Activated effector memory CD4-positive, alpha-beta T cell treated with Interleukin-2 at 50 U/mL for 16 hours (primary cell): ENCODE results near the gene DZIP3.
"Not testable (repeated sequence)": the region's sequence is repeated elsewhere in the genome, so short reads cannot be mapped to it uniquely, and the experiment has no call there.

ENCODE experiments used
- DNase-seq: peaks from one replicate; pipeline ENCODE4 v3.0.0-alpha.2; 2020

The DZIP3 gene

GRCh38 chr3:108602249-108602934, 12.9 kb downstream of the DZIP3 start:
- DNase-seq = no peak

DNA sequence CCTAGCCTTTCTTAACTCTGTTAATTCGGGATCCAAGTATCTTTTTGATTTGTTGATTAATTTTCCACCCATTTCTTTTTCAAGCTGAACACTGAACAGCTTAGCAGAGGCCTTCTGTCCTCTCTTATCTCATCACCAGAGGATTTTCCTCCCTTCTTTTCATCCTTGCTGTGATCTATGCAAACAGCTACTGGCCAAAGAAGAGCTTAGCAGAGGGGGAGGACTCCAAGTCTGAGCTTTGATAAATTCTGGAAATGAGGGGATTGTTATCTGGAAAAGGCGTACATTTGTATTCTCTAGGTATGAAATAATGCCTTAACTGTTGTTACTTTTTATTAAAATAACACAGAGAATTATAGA, 13.4 kb downstream of the DZIP3 start:
- DNase-seq = no peak

- DNase-seq = no peak
These were observed 14.2 kb downstream of the DZIP3 start for GRCh38 chr3:108603691-108604090.

DNA sequence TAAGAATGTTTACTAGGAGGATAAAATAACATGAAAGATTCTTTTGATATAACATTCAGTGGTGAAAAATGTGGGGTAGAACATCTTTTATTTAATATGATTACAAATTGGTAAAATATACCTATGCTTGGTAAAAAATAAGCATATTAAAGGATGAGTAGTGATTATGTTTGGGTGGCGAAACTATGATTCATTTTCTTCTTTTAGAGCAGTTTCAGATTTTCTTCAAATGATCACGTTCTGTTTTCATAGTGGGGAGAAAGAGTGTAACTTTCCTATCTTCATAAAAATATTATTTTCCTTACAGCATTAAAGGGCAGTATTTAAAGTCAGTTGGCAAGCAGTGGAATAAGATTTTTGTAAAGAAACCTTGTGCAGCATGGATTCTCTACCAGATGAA, 15.5 kb downstream of the DZIP3 start:
- DNase-seq = no peak

- DNase-seq = no peak
These were observed 16.0 kb downstream of the DZIP3 start for GRCh38 chr3:108605491-108605890.

DNA sequence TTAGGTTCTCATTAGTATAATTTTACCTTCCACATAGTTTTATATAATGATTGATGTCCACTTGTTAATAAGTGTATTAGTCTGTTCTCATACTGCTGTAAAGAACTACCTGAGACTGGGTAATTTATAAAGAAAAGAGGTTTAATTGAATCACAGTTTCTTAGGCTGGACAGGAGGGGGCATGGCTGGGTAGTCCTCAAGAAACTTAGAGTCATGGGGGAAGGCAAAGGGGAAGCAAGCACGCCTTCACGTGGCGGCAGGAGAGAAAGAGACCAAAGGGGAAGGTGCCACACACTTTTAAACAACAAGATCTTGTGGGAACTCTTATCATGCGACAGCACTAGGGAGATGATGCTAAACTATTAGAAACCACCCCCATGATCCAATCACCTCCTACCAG, 19.2 kb downstream of the DZIP3 start:
- no peak for DNase-seq

GRCh38 chr3:108610651-108611050, 21.1 kb downstream of the DZIP3 start:
- no peak for DNase-seq

DNA sequence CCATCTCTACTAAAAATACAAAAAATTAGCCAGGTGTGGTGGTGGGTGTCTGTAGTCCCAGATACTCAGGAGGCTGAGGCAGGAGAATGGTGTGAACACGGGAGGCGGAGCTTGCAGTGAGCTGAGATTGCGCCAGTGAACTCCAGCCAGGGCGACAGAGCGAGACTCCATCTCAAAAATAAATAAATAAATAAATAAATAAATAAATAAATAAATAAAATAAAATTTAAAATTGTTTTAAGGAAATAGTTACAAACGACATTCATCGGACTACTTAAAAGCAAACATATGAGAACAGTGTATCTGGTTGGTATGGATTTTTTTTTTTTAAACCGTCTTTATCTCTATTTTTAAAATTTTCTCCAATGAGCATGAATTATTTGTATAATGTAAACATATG, 26.6 kb downstream of the DZIP3 start:
- DNase-seq = not testable (repeated sequence)

DNA sequence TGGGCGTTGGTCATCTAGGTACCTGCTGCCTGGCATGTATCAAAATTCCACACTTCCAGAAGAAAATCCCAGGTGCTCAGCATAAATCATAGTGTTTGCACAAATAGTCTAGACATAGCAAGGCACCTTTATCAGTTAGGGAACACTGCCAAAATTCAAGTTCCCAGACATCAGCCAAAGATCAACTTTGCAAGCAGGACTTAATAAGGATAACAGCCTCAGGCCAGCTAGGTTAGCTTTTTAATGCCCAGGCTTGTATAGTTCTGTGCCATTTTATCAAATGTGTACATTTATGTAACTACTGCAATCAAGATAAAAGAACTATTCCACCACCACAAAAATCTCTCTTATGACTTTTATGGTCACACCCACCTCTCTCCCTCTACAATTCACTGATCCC, 30.7 kb downstream of the DZIP3 start:
- DNase-seq = no peak

- DNase-seq = no peak
These were observed 34.0 kb downstream of the DZIP3 start for GRCh38 chr3:108623504-108623903.

DNA sequence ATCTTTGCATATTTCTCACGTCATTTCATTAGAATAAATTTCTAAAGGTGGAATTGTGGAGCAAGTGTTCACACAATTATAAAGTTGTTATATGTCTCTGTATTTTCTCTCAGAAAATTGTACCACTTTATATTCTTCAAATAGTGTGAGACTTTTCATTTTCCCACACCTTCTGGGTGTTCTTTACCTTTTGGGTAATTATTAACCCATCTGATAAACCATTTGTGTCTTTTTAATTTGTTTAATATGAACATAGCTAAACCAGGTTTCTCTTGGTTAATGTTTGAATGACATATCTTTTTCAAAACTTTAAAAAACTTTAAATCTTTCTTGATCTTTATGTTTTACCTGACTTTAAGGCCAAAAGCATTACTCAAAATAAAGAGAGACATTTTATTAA, 40.5 kb downstream of the DZIP3 start:
- no peak for DNase-seq

DNA sequence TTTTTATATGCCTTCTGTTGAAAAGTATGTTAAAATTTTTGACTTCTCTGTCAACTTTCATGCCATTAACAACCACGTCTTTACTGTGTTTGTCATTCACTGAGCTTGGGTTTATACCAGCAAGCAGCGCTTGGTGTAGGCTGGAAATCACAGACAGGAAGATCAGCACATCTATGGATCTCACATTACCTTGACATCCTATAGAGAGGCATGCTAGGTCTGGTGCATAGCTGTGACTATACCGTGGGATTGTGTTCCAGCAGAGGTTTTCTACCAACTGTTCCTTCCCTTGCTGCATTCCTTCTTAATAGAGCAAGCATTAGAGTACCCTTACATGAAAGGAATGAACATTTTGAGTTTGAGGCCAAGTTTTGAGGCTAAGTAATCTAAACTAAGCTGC, 53.0 kb downstream of the DZIP3 start:
- DNase-seq = no peak

DNA sequence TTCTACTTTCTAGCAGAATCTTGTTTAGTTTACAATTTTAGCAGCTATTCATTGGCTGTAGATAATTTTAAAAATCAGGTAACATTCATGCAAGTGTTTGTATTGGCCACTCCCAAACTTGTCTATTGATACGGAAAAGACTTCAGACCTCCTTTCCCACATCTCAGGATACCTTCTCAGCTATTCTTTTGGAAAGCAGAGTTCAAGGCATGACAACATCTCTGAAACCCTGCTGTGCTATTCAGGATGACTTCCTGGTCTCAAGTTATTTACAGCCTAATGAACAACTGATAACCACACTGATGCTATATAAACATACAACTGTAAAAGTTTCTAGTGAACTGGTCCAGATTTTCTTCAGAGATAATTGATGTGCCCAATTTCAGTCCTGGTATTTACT, 55.8 kb downstream of the DZIP3 start:
- DNase-seq = no peak

DNA sequence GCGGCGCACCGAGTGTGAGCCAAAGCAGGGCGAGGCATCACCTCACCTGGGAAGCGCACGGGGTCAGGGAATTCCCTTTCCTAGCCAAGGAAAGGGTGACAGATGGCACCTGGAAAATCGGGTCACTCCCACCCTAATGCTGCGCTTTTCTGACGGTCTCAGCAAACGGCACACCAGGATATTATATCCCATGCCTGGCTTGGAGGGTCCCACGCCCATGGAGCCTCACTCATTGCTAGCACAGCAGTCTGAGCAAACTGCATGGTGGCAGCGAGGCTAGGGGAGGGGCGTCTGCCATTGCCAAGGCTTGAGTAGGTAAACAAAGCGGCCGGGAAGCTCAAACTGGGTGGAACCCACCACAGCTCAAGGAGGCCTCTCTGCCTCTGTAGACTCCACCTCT, 66.1 kb downstream of the DZIP3 start:
- not testable (repeated sequence) for DNase-seq

GRCh38 chr3:108661699-108662098, 72.2 kb downstream of the DZIP3 start:
- no peak for DNase-seq

- no peak for DNase-seq
These were observed 72.7 kb downstream of the DZIP3 start for GRCh38 chr3:108662142-108662738.

DNA sequence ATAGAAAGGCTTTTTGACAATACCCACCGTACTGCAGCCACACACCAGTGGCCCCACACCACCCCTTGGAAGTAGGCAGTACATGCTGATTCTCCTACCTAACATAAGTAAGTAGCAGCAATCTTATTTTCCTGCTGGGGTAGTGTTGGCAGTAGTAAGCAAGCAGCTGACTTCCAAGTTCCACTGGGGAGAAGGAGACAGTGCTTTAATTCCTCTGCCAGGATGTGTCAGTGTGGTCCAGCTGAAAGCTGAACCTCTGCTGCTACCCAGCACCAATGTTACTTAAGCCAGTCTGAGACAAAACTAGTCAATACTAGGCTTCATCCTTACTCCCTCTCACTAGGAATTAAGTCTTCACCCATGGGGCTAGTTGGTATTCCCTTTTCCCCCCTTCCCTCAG, 74.7 kb downstream of the DZIP3 start:
- DNase-seq = no peak

GRCh38 chr3:108667312-108667711, 77.8 kb downstream of the DZIP3 start:
- no peak for DNase-seq

DNA sequence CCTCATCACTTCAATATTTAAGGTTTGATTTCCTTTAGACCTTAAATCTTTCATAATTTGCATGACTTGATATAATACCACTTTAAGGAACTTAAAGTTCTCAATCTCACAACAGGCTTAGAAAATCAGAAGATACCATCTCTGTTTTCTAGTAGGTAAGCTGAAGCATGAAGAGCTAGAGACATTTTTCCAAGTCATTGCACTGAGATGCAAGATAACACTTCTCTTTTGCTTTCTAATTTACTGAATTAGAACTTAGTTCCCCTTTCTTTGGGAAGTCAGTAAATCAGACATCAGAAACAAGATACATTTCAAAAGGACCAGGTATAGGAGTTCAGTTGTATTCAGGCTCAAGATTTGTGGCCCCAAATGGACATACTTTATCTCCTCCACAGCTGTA, 79.7 kb downstream of the DZIP3 start:
- no peak for DNase-seq

DNA sequence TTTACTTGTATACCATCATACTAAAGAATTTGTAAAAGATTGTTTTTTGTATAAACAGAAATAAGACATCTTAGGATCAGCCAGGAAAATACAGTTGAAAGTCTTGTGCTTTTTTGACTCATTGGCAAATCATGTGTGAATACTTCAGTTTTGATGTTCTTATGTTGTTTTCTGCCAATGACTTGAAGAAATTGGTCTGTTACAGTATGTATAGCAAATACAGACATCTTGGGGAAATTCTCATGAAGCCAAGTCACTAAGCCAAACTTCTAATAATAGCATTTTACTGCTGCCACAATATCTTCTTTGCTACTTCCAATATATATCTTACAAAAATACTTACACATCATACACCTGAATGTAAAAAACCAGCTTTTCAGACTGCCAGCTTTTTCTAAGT, 83.2 kb downstream of the DZIP3 start:
- DNase-seq = no peak

- no peak for DNase-seq
These were observed 84.6 kb downstream of the DZIP3 start for GRCh38 chr3:108673988-108674661.

GRCh38 chr3:108677811-108678210, 88.3 kb downstream of the DZIP3 start:
- DNase-seq = no peak

DNA sequence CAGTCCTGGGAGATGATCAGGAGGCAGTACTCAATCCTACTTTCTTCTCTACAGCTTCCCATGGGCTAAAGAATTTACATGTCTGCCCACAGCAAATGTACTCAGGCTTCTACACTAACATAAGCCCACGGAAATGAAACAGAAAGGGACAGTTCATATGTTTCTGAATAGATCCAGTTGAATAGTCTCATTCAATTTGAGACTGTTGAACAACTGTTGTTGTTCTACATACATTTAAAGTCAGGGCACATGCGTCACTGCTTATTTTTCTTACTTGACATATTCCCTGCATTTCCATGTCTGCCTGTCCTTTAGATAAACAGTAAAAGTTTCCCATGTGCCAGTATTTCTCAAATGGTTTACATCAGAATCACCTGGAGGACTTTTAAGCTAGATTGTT, 102.8 kb downstream of the DZIP3 start:
- not testable (repeated sequence) for DNase-seq

GRCh38 chr3:108698461-108698860, 108.9 kb downstream of the DZIP3 start:
- DNase-seq = no peak

- no peak for DNase-seq
These were observed 115.5 kb downstream of the DZIP3 start for GRCh38 chr3:108705045-108705444.
